Measurements from ENCODE around the gene IL12B.

GRCh38 chr5:159310511-159310910 is 19.8 kb downstream of the IL12B start:
- TF ChIP-seq CTCF (IDR thresholded peaks at IDR 0.05; ENCODE audit: low read depth, low read length, missing input control) (no peak), ATF3 (IDR thresholded peaks at IDR 0.05) (no peak), HNF4A (conservative IDR thresholded peaks at IDR 0.05) (no peak), SP1 (IDR thresholded peaks at IDR 0.05) (no peak)

Measured in liver (tissue), 3 donors.